Measurements from ENCODE around the gene SCRN2. TPM values are rescaled to one million over a fixed set of nuclear protein-coding genes. Genes with fewer than 3 reads are reported as not detected.

The SCRN2 gene
- total and polyA plus RNA-seq, 2 donors = 27.4 to 41.0 TPM

- no peaks in the 10 kb centered on the region for H3K36me3 ChIP-seq (ENCODE audit: insufficient read depth)
- 81% methylated on average over 5 of the region's 5 CpGs for WGBS
- no peak for DNase-seq (ENCODE audit: extremely low spot score)
- no peaks in the 10 kb centered on the region for H3K4me1 ChIP-seq (ENCODE audit: insufficient read depth)
- H3K27ac ChIP-seq (ENCODE audit: low read depth) = no peak overlapping the region
- H3K4me3 ChIP-seq (ENCODE audit: low read depth, low read length) = no peak overlapping the region
Observed at GRCh38 chr17:47860386-47860785, 19.3 kb upstream of the SCRN2 start.

- Histone ChIP-seq H3K36me3 (ENCODE audit: insufficient read depth) (no peaks in the 10 kb centered on the region), H3K4me1 (ENCODE audit: insufficient read depth) (no peaks in the 10 kb centered on the region), H3K27ac (ENCODE audit: low read depth) (no peak overlapping the region), H3K4me3 (ENCODE audit: low read depth, low read length) (no peak overlapping the region)
- 59% methylated on average over 16 of the region's 16 CpGs for WGBS
- DNase-seq (ENCODE audit: extremely low spot score) = no peak
Observed at GRCh38 chr17:47857551-47858455, 16.7 kb upstream of the SCRN2 start.

- Histone ChIP-seq H3K27ac (ENCODE audit: low read depth) (no peak overlapping the region), H3K4me1 (ENCODE audit: insufficient read depth) (no peaks in the 10 kb centered on the region), H3K36me3 (ENCODE audit: insufficient read depth) (no peaks in the 10 kb centered on the region), H3K4me3 (ENCODE audit: low read depth, low read length) (no peak overlapping the region)
- no peak for DNase-seq (ENCODE audit: extremely low spot score)
Observed at GRCh38 chr17:47856830-47857229, 15.8 kb upstream of the SCRN2 start.

- no peaks in the 10 kb centered on the region for H3K4me1 ChIP-seq (ENCODE audit: insufficient read depth)
- H3K36me3 ChIP-seq (ENCODE audit: insufficient read depth) = no peaks in the 10 kb centered on the region
- DNase-seq (ENCODE audit: extremely low spot score) = no peak
- H3K4me3 ChIP-seq (ENCODE audit: low read depth, low read length) = no peak overlapping the region
- 18% methylated on average over 3 of the region's 3 CpGs for WGBS
- no peak overlapping the region for H3K27ac ChIP-seq (ENCODE audit: low read depth)
Observed at GRCh38 chr17:47855737-47856136, 14.7 kb upstream of the SCRN2 start.

GRCh38 chr17:47853616-47854015 is 12.5 kb upstream of the SCRN2 start:
- 46% methylated on average over 5 of the region's 5 CpGs for WGBS
- Histone ChIP-seq H3K4me1 (ENCODE audit: insufficient read depth) (no peaks in the 10 kb centered on the region), H3K4me3 (ENCODE audit: low read depth, low read length) (no peak overlapping the region), H3K36me3 (ENCODE audit: insufficient read depth) (no peaks in the 10 kb centered on the region), H3K27ac (ENCODE audit: low read depth) (no peak overlapping the region)
- no peak for DNase-seq (ENCODE audit: extremely low spot score)

- no peaks in the 10 kb centered on the region for H3K4me1 ChIP-seq (ENCODE audit: insufficient read depth)
- no peak for DNase-seq (ENCODE audit: extremely low spot score)
- no peaks in the 10 kb centered on the region for H3K36me3 ChIP-seq (ENCODE audit: insufficient read depth)
- 28% methylated on average over 32 of the region's 32 CpGs for WGBS
- no peak overlapping the region for H3K27ac ChIP-seq (ENCODE audit: low read depth)
- no peak overlapping the region for H3K4me3 ChIP-seq (ENCODE audit: low read depth, low read length)
Observed at GRCh38 chr17:47852113-47852949, 11.3 kb upstream of the SCRN2 start.

GRCh38 chr17:47851764-47852112 is 10.7 kb upstream of the SCRN2 start:
- 39% methylated on average over 11 of the region's 11 CpGs for WGBS
- H3K4me3 ChIP-seq (ENCODE audit: low read depth, low read length) = no peak overlapping the region

GRCh38 chr17:47850692-47851573 is 9.9 kb upstream of the SCRN2 start, which contains the start of gene SP6:
SP6 (minus strand) TSS chr17:47851163; CDS start chr17:47848429, 2,734 bp downstream.
- Histone ChIP-seq H3K36me3 (ENCODE audit: insufficient read depth) (no peaks in the 10 kb centered on the region), H3K27ac (ENCODE audit: low read depth) (no peak within 1 kb of the TSS), H3K4me1 (ENCODE audit: insufficient read depth) (no peaks in the 10 kb centered on the region), H3K4me3 (ENCODE audit: low read depth, low read length) (peak within 1 kb of the TSS; percentile 34)
- DNase-seq (ENCODE audit: extremely low spot score) = no peak
- WGBS = 4% methylated on average over 71 of the region's 71 CpGs

More at GRCh38 chr17:47851764-47852112, 10.7 kb upstream of the SCRN2 start:
- Histone ChIP-seq H3K4me1 (ENCODE audit: insufficient read depth) (no peaks in the 10 kb centered on the region), H3K27ac (ENCODE audit: low read depth) (no peak overlapping the region), H3K36me3 (ENCODE audit: insufficient read depth) (no peaks in the 10 kb centered on the region)
- no peak for DNase-seq (ENCODE audit: extremely low spot score)

GRCh38 chr17:47850373-47850691 is 9.3 kb upstream of the SCRN2 start:
- Histone ChIP-seq H3K36me3 (ENCODE audit: insufficient read depth) (no peaks in the 10 kb centered on the region), H3K4me3 (ENCODE audit: low read depth, low read length) (peak overlapping the region; percentile 34), H3K27ac (ENCODE audit: low read depth) (no peak overlapping the region), H3K4me1 (ENCODE audit: insufficient read depth) (no peaks in the 10 kb centered on the region)
- no peak for DNase-seq (ENCODE audit: extremely low spot score)
- WGBS = 35% methylated on average over 9 of the region's 9 CpGs

GRCh38 chr17:47848198-47848513 is 7.1 kb upstream of the SCRN2 start:
- DNase-seq (ENCODE audit: extremely low spot score) = no peak
- WGBS = 34% methylated on average over 23 of the region's 23 CpGs
- H3K27ac ChIP-seq (ENCODE audit: low read depth) = no peak overlapping the region
- no peaks in the 10 kb centered on the region for H3K36me3 ChIP-seq (ENCODE audit: insufficient read depth)
- H3K4me1 ChIP-seq (ENCODE audit: insufficient read depth) = no peaks in the 10 kb centered on the region
- H3K4me3 ChIP-seq (ENCODE audit: low read depth, low read length) = no peak overlapping the region

- Histone ChIP-seq H3K4me3 (ENCODE audit: low read depth, low read length) (no peak overlapping the region), H3K4me1 (ENCODE audit: insufficient read depth) (no peaks in the 10 kb centered on the region), H3K36me3 (ENCODE audit: insufficient read depth) (no peaks in the 10 kb centered on the region), H3K27ac (ENCODE audit: low read depth) (no peak overlapping the region)
- no peak for DNase-seq (ENCODE audit: extremely low spot score)
- WGBS = 23% methylated on average over 71 of the region's 71 CpGs
Observed at GRCh38 chr17:47847341-47848197, 6.5 kb upstream of the SCRN2 start.

- WGBS = 15% methylated on average over 31 of the region's 31 CpGs
- H3K36me3 ChIP-seq (ENCODE audit: insufficient read depth) = no peaks in the 10 kb centered on the region
- no peaks in the 10 kb centered on the region for H3K4me1 ChIP-seq (ENCODE audit: insufficient read depth)
- DNase-seq (ENCODE audit: extremely low spot score) = no peak
- H3K27ac ChIP-seq (ENCODE audit: low read depth) = no peak overlapping the region
- H3K4me3 ChIP-seq (ENCODE audit: low read depth, low read length) = no peak overlapping the region
Observed at GRCh38 chr17:47846716-47847340, 5.8 kb upstream of the SCRN2 start.

All from urinary bladder (tissue), 4 donors.